ENCODE measurements around the gene SEPTIN11. TPM values are rescaled to one million over a fixed set of nuclear protein-coding genes. Genes with fewer than 3 reads are reported as not detected.

The SEPTIN11 gene
- total RNA-seq, 2 donors from 2014 or later = 41.9 to 48.3 TPM

- Histone ChIP-seq H3K4me3 (no peak overlapping the region), H3K9me3 (no peaks in the 10 kb centered on the region), H3K27me3 (no peaks in the 10 kb centered on the region), H3K36me3 (replicated peaks in 1 of 2; ENCODE audit: insufficient read depth in 1 of 2, low read depth in 2 of 2) (peaks cover 0 to 8% of the 10 kb centered on the region in 2 donors), H3K27ac (no peak overlapping the region), H3K4me1 (peaks cover 9% of the 10 kb centered on the region)
- no peak for DNase-seq
- no peak for TF ChIP-seq POLR2A (IDR thresholded peaks at IDR 0.05)
- TF ChIP-seq, protein P1, sequence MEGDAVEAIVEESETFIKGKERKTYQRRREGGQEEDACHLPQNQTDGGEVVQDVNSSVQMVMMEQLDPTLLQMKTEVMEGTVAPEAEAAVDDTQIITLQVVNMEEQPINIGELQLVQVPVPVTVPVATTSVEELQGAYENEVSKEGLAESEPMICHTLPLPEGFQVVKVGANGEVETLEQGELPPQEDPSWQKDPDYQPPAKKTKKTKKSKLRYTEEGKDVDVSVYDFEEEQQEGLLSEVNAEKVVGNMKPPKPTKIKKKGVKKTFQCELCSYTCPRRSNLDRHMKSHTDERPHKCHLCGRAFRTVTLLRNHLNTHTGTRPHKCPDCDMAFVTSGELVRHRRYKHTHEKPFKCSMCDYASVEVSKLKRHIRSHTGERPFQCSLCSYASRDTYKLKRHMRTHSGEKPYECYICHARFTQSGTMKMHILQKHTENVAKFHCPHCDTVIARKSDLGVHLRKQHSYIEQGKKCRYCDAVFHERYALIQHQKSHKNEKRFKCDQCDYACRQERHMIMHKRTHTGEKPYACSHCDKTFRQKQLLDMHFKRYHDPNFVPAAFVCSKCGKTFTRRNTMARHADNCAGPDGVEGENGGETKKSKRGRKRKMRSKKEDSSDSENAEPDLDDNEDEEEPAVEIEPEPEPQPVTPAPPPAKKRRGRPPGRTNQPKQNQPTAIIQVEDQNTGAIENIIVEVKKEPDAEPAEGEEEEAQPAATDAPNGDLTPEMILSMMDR (IDR thresholded peaks at IDR 0.05) = no peak
- intact Hi-C loops (cut with DNase I) = no loop called here
- 91 to 98% methylated on average over 2 of the region's 2 CpGs for WGBS, 2 donors
- ATAC-seq = no peak
Observed at GRCh38 chr4:76996445-76996844, 46.9 kb downstream of the SEPTIN11 start.

- Histone ChIP-seq H3K36me3 (replicated peaks in 1 of 2; ENCODE audit: insufficient read depth in 1 of 2, low read depth in 2 of 2) (peaks cover 0 to 8% of the 10 kb centered on the region in 2 donors), H3K27me3 (no peaks in the 10 kb centered on the region), H3K4me3 (no peak overlapping the region), H3K4me1 (peaks cover 9% of the 10 kb centered on the region), H3K27ac (no peak overlapping the region), H3K9me3 (no peaks in the 10 kb centered on the region)
- DNase-seq (no peak), ATAC-seq (no peak)
- intact Hi-C loops (cut with DNase I) = no loop called here
- TF ChIP-seq, protein P1 (IDR thresholded peaks at IDR 0.05) = no peak
- TF ChIP-seq POLR2A (IDR thresholded peaks at IDR 0.05) = no peak
- 94 to 100% methylated on average over 1 of the region's 1 CpG for WGBS, 2 donors
Observed at GRCh38 chr4:76997077-76997476, 47.5 kb downstream of the SEPTIN11 start.

GRCh38 chr4:76997532-76997931, 48.0 kb downstream of the SEPTIN11 start:
- DNase-seq (no peak), ATAC-seq (no peak)
- Histone ChIP-seq H3K4me3 (no peak overlapping the region), H3K9me3 (no peaks in the 10 kb centered on the region), H3K4me1 (peaks cover 9% of the 10 kb centered on the region), H3K27me3 (no peaks in the 10 kb centered on the region), H3K27ac (no peak overlapping the region), H3K36me3 (replicated peaks in 1 of 2; ENCODE audit: insufficient read depth in 1 of 2, low read depth in 2 of 2) (peaks cover 0 to 8% of the 10 kb centered on the region in 2 donors)
- 93 to 97% methylated on average over 5 of the region's 5 CpGs for WGBS, 2 donors
- intact Hi-C loops (cut with DNase I) = no loop called here
- TF ChIP-seq, protein P1 (IDR thresholded peaks at IDR 0.05) = no peak
- TF ChIP-seq POLR2A (IDR thresholded peaks at IDR 0.05) = no peak

DNA sequence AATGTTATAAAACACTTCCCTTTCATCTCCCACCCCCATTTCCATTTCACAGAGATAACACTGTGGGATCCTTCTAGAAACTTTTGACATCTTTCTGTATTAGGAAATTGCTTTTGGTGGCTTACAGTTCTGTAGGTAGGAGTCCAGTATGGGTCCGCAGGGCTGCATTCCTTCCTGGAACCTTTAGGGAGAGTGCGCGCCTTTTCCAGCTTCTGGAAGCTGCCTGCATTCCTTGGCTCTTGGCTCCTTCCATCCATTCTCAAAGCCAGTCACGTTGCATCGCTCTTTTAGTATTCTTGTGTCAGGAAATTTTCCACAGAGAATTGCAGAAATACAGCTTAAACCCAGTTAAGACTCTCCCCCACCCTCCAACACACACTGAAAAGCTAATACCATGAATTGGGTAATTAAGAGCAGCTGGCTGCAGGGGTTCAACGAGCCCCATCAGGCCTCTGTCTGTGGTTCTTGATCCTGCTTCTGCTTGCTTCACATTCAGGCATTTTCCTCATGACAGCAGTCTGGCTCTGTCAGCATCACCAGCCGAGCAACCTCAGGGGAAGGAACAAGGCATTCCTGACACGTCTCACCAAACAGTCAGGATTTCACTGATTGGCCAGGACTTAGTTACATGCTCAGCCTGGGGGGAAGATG, 48.8 kb downstream of the SEPTIN11 start:
- Histone ChIP-seq H3K27me3 (no peaks in the 10 kb centered on the region), H3K36me3 (replicated peaks in 1 of 2; ENCODE audit: insufficient read depth in 1 of 2, low read depth in 2 of 2) (peaks cover 0 to 8% of the 10 kb centered on the region in 2 donors), H3K4me3 (no peak overlapping the region), H3K4me1 (peaks cover 9% of the 10 kb centered on the region), H3K9me3 (no peaks in the 10 kb centered on the region), H3K27ac (no peak overlapping the region)
- DNase-seq (no peak), ATAC-seq (no peak)
- TF ChIP-seq POLR2A (IDR thresholded peaks at IDR 0.05) = no peak
- TF ChIP-seq, protein P1 (IDR thresholded peaks at IDR 0.05) = no peak
- 88 to 94% methylated on average over 8 of the region's 8 CpGs for WGBS, 2 donors
- intact Hi-C loops (cut with DNase I) = no loop called here

Other genes starting within 250 kb of the SEPTIN11 start
- 1 to 10 TPM; 4.2 to 5.6 TPM for gene SOWAHB, start 51.6 kb upstream of the SEPTIN11 start, total RNA-seq
- 100 to 1,000 TPM in 1 of 2 donors, 10 to 100 TPM in 1; 92.6 to 185 TPM for gene CCNI, start 126.2 kb downstream of the SEPTIN11 start, total RNA-seq
- gene CCNG2, start 207.5 kb downstream of the SEPTIN11 start, total RNA-seq = 10 to 100 TPM; 13.5 to 13.7 TPM